ENCODE measurements around the gene SETDB2.

SETDB2 gene

DNA sequence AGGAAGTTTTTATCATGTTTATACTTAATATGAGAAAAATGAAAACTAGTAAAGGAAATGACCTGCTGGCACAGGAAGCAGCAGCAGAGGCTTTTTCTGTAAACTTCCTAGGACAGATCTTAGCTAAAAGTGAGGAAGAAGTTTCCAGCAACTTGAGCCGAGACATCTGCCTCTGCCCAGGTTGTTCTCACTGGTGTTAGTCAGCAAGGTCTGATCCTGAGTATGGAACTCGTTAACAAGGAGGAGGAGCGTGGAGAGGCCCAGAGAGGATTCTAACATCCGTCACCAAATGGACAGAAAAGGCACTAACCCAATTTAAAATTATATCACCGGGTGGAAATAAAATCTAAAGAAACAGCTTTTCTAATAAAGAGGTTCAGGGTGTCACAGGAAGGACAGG lies 95.2 kb downstream of the SETDB2 start:
- no peak for FAIRE-seq

DNA sequence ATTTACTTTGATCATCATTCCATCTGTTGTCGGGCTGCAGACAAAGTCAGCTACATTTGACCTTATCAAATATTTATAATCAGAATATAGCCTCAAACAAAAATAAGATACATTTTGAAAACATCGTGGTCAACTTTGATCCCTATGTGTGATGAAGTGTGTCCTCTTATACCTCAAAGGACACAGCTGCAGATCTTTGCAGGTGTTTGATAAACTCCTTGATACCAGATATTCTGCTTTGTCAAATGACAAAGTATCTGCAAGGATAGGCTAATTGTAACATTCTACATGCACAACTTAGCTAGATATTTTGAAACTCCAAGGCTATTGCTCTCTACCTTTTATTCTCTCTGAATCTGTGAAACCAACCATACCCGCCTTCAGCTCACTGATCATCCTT lies 95.7 kb downstream of the SETDB2 start:
- FAIRE-seq, result no peak

DNA sequence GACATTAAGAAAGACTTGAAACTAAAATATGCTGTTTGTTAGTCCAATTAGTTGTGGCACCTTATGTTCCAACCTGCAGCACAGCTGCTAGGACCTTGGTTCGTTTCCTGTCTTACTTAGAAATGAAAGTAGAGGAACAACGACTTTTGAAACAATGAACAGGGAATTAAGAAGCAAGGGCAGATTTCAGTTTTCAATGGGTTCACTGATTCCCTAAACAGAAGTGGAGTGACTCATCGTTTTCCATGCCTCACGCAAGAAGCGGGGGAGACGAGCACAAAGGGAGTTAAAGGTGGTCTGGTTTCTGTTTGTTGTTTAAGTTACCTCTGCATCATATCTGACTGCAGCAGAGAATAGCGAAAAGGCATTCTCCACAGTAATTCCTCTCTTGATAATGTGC lies 96.5 kb downstream of the SETDB2 start:
- FAIRE-seq, result no peak

DNA sequence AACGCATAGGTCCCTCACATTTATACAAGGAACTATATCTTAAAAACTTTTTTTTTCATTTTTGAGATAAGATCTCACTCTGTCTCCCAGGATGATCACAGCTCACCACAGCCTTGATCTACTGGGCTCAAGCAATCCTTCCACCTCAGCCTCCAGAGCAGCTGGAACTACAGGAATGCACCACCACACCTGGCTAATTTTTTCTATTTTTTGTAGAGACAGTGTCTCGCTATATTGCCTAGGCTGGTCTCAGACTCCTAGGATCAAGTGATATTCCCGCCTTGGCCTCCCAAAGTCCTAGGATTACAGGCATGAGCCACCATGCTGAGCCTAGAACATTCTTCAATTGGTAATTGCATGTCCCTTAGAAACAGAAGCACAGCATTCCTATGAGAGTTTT lies 99.6 kb downstream of the SETDB2 start:
- no peak for FAIRE-seq

Measured in islet of Langerhans (tissue), 1 donor.